Measurements from ENCODE around the gene AOPEP. TPM values are rescaled to one million over a fixed set of nuclear protein-coding genes. Genes with fewer than 3 reads are reported as not detected.

Gene AOPEP
- polyA plus RNA-seq, 1 experiment: 40.0 TPM

DNA sequence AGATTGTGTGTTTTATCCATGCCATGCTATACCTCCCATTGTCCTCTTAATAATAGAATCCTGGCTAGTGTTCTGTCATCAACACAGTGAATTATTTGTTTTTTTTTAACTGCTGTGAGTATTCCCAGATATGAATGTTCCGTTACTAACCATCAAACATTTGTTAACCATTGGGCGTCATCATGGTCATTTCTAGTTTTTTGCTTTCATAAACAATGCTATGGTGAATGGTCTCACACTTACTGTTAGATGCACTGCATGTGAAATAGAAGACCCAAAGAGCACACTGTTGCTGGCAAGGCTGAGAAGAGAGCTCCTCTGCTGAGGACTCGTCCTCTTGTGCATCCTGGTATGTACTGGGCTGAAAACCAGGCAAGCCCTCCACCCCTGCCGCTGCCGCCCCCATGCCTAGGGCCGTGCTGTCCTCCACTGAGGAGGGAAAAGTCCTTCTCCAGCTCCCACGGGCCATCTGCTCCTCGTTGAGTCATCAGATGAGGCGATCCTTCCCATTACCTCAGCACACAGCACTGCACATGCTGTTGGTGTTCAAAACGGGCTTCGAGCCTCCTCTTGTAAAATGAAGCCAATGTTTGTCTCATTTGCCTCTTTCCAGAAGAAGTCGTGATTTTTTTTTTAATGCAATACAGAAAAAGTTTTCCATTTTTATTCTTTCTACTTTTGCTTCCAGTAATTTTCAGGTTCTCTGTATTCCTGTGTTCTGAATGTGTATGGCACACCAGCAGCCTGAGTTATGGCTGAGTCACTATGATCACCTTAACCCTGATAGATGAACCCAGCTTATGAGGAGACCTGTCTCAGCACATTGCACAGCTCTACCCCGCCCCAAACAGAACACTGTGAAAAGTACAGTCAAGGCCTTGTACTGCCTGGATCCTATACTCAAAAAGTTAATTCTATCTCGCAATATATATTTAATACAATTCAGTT, 219.0 kb downstream of the AOPEP start:
- no peak for TF ChIP-seq CTCF (IDR thresholded peaks at IDR 0.05; ENCODE audit: low read depth, low read length)
- Histone ChIP-seq H3K27me3 (ENCODE audit: control insufficient read depth, insufficient read depth, low read length) (no peaks in the 10 kb centered on the region), H3K4me3 (ENCODE audit: low read depth, low read length) (no peak overlapping the region), H3K27ac (ENCODE audit: low read depth, low read length) (peak overlapping the region; percentile 88), H3K9me3 (ENCODE audit: control insufficient read depth, insufficient read depth, low read length) (no peaks in the 10 kb centered on the region)
- peak; percentile 84 for DNase-seq (ENCODE audit: low read depth, low spot score)
- POLR2A ChIA-PET: interaction anchor here (1.4 kb wide), 1 partner anchor 23 kb away, joined by 4 read pairs; no protein-coding TSS in a partner anchor
- CTCF ChIA-PET: interaction anchor here (1.1 kb wide), 1 partner anchor 264 kb away, joined by 3 read pairs; no protein-coding TSS in a partner anchor

DNA sequence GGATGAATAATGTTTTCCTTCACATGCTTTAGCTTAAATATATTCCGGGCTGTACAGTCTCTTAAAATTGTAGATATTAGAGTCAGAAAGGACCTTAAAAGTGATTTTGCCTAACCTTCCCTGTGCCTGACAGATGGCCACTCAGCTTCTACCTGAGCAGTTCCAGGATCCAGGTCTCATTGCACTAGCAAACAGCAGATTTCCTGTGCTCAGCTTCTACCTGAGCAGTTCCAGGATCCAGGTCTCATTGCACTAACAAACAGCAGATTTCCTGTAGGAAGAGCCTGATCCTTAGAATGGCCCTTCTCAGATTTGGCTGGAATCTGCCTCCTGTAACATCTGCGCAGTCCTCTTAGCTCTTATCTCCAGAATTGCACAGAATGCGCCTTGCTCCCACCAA, 219.8 kb downstream of the AOPEP start:
- CTCF ChIA-PET: interaction anchor here (1.1 kb wide), 1 partner anchor 265 kb away, joined by 3 read pairs; no protein-coding TSS in a partner anchor
- H3K4me3 ChIP-seq (ENCODE audit: low read depth, low read length): no peak overlapping the region

DNA sequence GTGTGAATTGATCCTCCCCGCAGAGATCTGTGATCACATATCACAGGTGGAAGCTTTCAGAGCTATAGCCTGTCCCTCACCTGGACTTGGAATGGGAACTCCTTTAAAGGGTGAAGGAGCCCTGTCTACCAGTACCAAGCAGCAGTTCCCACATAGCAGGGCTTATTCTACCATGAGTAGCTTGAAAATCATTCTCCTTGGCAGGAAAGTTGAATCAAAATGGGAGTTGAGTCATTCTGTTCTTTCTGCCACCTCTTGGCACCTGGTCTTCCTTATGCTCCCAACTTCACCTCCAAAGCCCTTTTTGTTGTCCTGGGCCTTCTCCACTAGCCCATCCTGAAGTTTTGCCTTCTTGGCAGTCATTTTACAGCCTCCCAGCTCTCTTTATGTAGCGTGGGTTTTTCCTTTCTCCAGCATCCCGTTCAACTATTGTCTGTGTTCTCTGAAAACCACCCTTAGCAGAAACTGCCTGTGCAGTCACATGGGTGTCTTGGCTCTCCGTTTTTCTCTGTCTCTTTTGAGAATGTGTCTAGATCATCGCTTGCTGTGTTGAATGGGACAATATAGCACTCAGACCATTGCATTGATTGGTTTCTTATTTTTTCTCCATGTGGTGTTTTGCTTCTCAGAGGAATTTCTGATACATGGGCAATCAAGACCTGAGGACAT, 222.2 kb downstream of the AOPEP start:
- H3K27ac ChIP-seq (ENCODE audit: low read depth, low read length): no peak overlapping the region
- H3K9me3 ChIP-seq (ENCODE audit: control insufficient read depth, insufficient read depth, low read length): no peaks in the 10 kb centered on the region
- no peak for TF ChIP-seq CTCF (IDR thresholded peaks at IDR 0.05; ENCODE audit: low read depth, low read length)
- ChIA-PET POLR2A (no interaction called here), CTCF (no interaction called here)
- no peaks in the 10 kb centered on the region for H3K27me3 ChIP-seq (ENCODE audit: control insufficient read depth, insufficient read depth, low read length)
- DNase-seq (ENCODE audit: low read depth, low spot score): no peak
- H3K4me3 ChIP-seq (ENCODE audit: low read depth, low read length): no peak overlapping the region

More for the DNA sequence above, 219.8 kb downstream of the AOPEP start:
- Histone ChIP-seq H3K9me3 (ENCODE audit: control insufficient read depth, insufficient read depth, low read length) (no peaks in the 10 kb centered on the region), H3K27ac (ENCODE audit: low read depth, low read length) (peak overlapping the region; percentile 88), H3K27me3 (ENCODE audit: control insufficient read depth, insufficient read depth, low read length) (no peaks in the 10 kb centered on the region)
- no peak for TF ChIP-seq CTCF (IDR thresholded peaks at IDR 0.05; ENCODE audit: low read depth, low read length)
- DNase-seq (ENCODE audit: low read depth, low spot score): no peak
- POLR2A ChIA-PET: interaction anchor here (1.4 kb wide), 1 partner anchor 24 kb away, joined by 4 read pairs; no protein-coding TSS in a partner anchor

GRCh38 chr9:94949370-94949769, 222.9 kb downstream of the AOPEP start:
- ChIA-PET POLR2A (no interaction called here), CTCF (no interaction called here)
- no peak for DNase-seq (ENCODE audit: low read depth, low spot score)
- TF ChIP-seq CTCF (IDR thresholded peaks at IDR 0.05; ENCODE audit: low read depth, low read length): no peak
- Histone ChIP-seq H3K9me3 (ENCODE audit: control insufficient read depth, insufficient read depth, low read length) (no peaks in the 10 kb centered on the region), H3K27ac (ENCODE audit: low read depth, low read length) (no peak overlapping the region), H3K4me3 (ENCODE audit: low read depth, low read length) (no peak overlapping the region), H3K27me3 (ENCODE audit: control insufficient read depth, insufficient read depth, low read length) (no peaks in the 10 kb centered on the region)
